Nephron progenitor cell (in vitro differentiated cells): ENCODE results near the gene GSAP.

Experiments used
- DNase-seq: peaks from one replicate; pipeline ENCODE4 v3.0.0; 2021
- H3K27ac Mint-ChIP-seq: 2 replicates; pipeline ENCODE4 v1.8.0; 2021; ENCODE audit warnings: mild to moderate bottlenecking, moderate library complexity, mixed read lengths
- H3K27me3 Mint-ChIP-seq: 2 replicates; pipeline ENCODE4 v1.8.0; 2021; ENCODE audit warnings: mild to moderate bottlenecking, low read depth, mixed read lengths; ENCODE audit not compliant: poor library complexity
- H3K36me3 Mint-ChIP-seq: 2 replicates; pipeline ENCODE4 v1.8.0; 2021; ENCODE audit warnings: low read depth, mixed read lengths
- H3K4me1 Mint-ChIP-seq: 2 replicates; pipeline ENCODE4 v1.8.0; 2021; ENCODE audit warnings: mixed read lengths
- H3K4me3 Mint-ChIP-seq: 2 replicates; pipeline ENCODE4 v1.8.0; 2021; ENCODE audit warnings: mild to moderate bottlenecking, moderate library complexity, mixed read lengths
- H3K9me3 Mint-ChIP-seq: 2 replicates; pipeline ENCODE4 v1.8.0; 2021; ENCODE audit warnings: mild to moderate bottlenecking, moderate library complexity, mixed read lengths
- TF ChIP-seq, protein P1 (sequence below): fragments of 200-600 bp; sonication (generic); IDR thresholded peaks from 2 replicates; pipeline ENCODE4 v1.5.0; 2021; ENCODE audit warnings: antibody characterized with exemption

Gene GSAP

DNA sequence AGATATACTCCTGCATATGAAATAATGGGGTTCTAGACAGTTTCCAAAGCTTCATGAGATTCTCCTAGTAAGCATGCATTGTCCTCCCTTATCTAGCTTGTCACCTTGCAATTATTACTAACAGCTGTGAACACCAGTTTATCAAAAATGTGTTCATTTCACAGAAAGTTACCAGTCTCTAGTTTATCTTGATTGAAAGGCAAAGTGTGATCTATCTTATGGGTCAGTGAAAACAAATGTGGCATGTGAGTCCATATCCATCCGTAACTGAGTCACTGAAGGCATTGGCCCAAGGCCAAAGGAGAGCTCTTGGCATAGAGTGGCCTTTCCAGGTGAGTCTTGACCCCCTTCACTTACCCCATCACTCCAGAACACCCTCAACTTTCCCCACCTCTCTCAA lies 53.2 kb downstream of the GSAP start:
- Mint-ChIP-seq H3K4me1 (no peaks in the 10 kb centered on the region), H3K27ac (no peak overlapping the region), H3K9me3 (peaks cover 8% of the 10 kb centered on the region), H3K27me3 (peaks cover 6% of the 10 kb centered on the region), H3K36me3 (no peaks in the 10 kb centered on the region), H3K4me3 (no peak overlapping the region)
- TF ChIP-seq, protein P1, sequence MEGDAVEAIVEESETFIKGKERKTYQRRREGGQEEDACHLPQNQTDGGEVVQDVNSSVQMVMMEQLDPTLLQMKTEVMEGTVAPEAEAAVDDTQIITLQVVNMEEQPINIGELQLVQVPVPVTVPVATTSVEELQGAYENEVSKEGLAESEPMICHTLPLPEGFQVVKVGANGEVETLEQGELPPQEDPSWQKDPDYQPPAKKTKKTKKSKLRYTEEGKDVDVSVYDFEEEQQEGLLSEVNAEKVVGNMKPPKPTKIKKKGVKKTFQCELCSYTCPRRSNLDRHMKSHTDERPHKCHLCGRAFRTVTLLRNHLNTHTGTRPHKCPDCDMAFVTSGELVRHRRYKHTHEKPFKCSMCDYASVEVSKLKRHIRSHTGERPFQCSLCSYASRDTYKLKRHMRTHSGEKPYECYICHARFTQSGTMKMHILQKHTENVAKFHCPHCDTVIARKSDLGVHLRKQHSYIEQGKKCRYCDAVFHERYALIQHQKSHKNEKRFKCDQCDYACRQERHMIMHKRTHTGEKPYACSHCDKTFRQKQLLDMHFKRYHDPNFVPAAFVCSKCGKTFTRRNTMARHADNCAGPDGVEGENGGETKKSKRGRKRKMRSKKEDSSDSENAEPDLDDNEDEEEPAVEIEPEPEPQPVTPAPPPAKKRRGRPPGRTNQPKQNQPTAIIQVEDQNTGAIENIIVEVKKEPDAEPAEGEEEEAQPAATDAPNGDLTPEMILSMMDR: no peak
- DNase-seq: no peak

DNA sequence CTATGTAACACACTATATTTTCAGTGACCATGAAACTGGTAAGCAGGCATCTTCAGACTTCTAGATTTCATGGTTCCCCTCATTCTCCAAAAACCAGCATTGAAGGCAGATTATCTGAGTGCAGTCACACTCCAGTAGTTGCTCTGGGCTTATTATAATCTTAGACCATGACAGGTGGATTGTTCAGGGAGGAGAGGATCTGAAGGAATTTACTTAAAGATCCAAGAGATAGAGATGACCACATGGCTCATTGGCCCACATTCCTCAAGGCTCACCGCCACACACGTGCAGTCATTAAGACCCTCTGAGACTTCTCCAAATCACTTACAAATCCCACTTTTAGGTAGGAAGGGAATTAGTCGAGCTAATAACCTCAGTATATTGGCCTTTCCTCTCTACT lies 55.2 kb downstream of the GSAP start:
- Mint-ChIP-seq H3K27ac (no peak overlapping the region), H3K9me3 (no peaks in the 10 kb centered on the region), H3K36me3 (no peaks in the 10 kb centered on the region), H3K27me3 (peaks cover 3% of the 10 kb centered on the region), H3K4me3 (no peak overlapping the region), H3K4me1 (no peaks in the 10 kb centered on the region)
- DNase-seq: no peak
- TF ChIP-seq, protein P1: no peak

GRCh38 chr7:77360104-77360503 lies 56.0 kb downstream of the GSAP start:
- H3K27me3 Mint-ChIP-seq: peaks cover 3% of the 10 kb centered on the region
- no peak overlapping the region for H3K4me3 Mint-ChIP-seq
- H3K36me3 Mint-ChIP-seq: no peaks in the 10 kb centered on the region
- no peaks in the 10 kb centered on the region for H3K9me3 Mint-ChIP-seq
- TF ChIP-seq, protein P1: no peak
- no peak overlapping the region for H3K27ac Mint-ChIP-seq
- no peaks in the 10 kb centered on the region for H3K4me1 Mint-ChIP-seq
- no peak for DNase-seq

GRCh38 chr7:77359599-77359998 lies 56.5 kb downstream of the GSAP start:
- Mint-ChIP-seq H3K27ac (no peak overlapping the region), H3K4me1 (no peaks in the 10 kb centered on the region), H3K36me3 (no peaks in the 10 kb centered on the region), H3K4me3 (no peak overlapping the region), H3K27me3 (peaks cover 3% of the 10 kb centered on the region), H3K9me3 (no peaks in the 10 kb centered on the region)
- TF ChIP-seq, protein P1: no peak
- DNase-seq: no peak

DNA sequence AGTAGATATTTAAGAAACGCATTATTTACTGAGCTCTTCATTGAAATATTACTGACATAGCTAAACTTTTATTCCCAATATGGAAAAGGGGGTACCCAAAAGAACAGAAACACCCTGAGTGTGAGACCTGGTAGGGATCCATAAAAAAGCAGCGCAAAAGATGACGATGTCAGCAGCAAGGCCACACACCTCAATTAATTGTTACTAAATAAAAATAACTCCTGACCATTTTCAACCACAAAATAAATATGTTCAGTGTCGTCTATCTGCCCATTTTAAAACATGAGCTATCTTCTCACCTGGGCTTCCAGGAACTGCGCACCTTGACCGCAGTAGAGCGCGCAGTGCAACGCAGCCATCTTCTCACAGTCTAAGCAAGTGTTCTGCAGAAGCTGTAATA lies 61.2 kb downstream of the GSAP start:
- no peaks in the 10 kb centered on the region for H3K36me3 Mint-ChIP-seq
- DNase-seq: no peak
- H3K4me1 Mint-ChIP-seq: peaks cover 6% of the 10 kb centered on the region
- no peaks in the 10 kb centered on the region for H3K27me3 Mint-ChIP-seq
- no peaks in the 10 kb centered on the region for H3K9me3 Mint-ChIP-seq
- H3K4me3 Mint-ChIP-seq: no peak overlapping the region
- TF ChIP-seq, protein P1: no peak
- no peak overlapping the region for H3K27ac Mint-ChIP-seq

DNA sequence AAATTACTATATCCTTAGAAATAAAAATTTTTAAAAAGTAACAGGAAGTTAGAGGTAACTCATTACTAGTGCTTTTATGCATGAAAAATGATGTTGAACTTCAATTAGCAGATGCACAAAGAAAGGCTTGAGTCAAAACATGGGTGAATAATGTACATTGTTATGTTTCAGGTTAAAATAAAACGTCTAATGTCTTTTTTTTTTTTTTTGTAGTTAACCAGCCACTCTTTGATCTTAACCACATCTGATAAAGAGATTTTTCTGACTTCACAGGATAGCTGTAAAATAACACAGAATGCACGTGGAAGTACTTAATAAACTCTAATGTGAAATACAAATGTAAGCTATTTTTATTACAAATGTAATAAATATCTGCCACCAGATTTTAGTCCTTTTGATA lies 61.7 kb downstream of the GSAP start:
- no peaks in the 10 kb centered on the region for H3K36me3 Mint-ChIP-seq
- no peak for DNase-seq
- H3K9me3 Mint-ChIP-seq: no peaks in the 10 kb centered on the region
- H3K4me1 Mint-ChIP-seq: peaks cover 6% of the 10 kb centered on the region
- TF ChIP-seq, protein P1: no peak
- no peak overlapping the region for H3K27ac Mint-ChIP-seq
- no peak overlapping the region for H3K4me3 Mint-ChIP-seq
- H3K27me3 Mint-ChIP-seq: no peaks in the 10 kb centered on the region
